Measurements from ENCODE around the gene IGSF9B.

- TF ChIP-seq, protein P1, sequence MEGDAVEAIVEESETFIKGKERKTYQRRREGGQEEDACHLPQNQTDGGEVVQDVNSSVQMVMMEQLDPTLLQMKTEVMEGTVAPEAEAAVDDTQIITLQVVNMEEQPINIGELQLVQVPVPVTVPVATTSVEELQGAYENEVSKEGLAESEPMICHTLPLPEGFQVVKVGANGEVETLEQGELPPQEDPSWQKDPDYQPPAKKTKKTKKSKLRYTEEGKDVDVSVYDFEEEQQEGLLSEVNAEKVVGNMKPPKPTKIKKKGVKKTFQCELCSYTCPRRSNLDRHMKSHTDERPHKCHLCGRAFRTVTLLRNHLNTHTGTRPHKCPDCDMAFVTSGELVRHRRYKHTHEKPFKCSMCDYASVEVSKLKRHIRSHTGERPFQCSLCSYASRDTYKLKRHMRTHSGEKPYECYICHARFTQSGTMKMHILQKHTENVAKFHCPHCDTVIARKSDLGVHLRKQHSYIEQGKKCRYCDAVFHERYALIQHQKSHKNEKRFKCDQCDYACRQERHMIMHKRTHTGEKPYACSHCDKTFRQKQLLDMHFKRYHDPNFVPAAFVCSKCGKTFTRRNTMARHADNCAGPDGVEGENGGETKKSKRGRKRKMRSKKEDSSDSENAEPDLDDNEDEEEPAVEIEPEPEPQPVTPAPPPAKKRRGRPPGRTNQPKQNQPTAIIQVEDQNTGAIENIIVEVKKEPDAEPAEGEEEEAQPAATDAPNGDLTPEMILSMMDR (IDR thresholded peaks at IDR 0.05): no peak
- no peak for TF ChIP-seq POLR2AphosphoS5 (IDR thresholded peaks at IDR 0.05; ENCODE audit: low read depth, low read length)
Observed at GRCh38 chr11:133981156-133981555, 24.4 kb upstream of the IGSF9B start.

Measured in Panc1 (cell line).